Measurements from ENCODE around the gene ASIC4.

DNA sequence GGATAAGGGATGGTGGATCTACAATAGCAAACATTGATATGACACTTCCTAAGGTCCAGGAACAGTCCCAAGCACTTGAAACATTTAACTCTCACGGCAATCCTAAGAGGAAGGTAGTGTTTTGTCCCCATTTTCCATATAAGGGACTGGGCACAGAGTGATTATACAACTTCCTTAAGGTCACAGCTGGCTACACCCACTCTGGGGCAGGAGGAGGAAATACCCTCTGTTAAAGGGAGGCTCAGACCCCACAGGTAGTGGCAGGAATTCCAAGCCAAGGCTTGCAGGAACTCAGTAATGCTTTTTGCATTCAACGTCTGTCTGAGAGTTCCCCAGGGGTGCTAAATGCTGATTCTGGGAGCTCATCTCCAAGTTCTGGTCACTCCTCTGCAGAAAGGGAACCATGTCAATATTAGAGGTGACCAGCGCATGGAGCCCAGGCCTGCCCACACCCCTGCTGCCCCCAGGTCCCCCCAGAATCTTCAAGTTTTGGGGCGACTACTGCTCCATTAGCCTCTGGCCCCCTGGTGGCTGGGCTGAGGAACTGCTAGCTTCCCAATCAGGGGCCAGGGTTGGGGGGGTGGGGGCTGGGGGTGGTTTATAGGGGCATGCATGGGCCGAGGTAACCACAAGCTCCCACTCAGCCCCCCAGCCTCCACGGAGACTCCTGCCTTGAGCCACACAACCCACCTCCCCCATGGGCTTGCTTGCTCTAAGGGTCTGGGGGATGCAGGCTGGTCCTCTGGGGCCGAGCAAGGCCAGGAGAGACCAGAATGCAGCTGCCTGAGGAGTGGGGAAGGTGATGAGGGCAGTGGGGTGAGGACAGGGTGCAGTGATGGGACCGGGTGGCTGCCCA is 46.0 kb downstream of the ASIC4 start:
- no peak for TF ChIP-seq POLR2A (IDR thresholded peaks at IDR 0.05)
- TF ChIP-seq, protein P1, sequence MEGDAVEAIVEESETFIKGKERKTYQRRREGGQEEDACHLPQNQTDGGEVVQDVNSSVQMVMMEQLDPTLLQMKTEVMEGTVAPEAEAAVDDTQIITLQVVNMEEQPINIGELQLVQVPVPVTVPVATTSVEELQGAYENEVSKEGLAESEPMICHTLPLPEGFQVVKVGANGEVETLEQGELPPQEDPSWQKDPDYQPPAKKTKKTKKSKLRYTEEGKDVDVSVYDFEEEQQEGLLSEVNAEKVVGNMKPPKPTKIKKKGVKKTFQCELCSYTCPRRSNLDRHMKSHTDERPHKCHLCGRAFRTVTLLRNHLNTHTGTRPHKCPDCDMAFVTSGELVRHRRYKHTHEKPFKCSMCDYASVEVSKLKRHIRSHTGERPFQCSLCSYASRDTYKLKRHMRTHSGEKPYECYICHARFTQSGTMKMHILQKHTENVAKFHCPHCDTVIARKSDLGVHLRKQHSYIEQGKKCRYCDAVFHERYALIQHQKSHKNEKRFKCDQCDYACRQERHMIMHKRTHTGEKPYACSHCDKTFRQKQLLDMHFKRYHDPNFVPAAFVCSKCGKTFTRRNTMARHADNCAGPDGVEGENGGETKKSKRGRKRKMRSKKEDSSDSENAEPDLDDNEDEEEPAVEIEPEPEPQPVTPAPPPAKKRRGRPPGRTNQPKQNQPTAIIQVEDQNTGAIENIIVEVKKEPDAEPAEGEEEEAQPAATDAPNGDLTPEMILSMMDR (IDR thresholded peaks at IDR 0.05), result peak; percentile 21 to 85 (median 34)
